Measurements from ENCODE around the gene METTL8.
"Not testable (repeated sequence)": the region's sequence is repeated elsewhere in the genome, so short reads cannot be mapped to it uniquely, and the experiment has no call there.

Gene METTL8

DNA sequence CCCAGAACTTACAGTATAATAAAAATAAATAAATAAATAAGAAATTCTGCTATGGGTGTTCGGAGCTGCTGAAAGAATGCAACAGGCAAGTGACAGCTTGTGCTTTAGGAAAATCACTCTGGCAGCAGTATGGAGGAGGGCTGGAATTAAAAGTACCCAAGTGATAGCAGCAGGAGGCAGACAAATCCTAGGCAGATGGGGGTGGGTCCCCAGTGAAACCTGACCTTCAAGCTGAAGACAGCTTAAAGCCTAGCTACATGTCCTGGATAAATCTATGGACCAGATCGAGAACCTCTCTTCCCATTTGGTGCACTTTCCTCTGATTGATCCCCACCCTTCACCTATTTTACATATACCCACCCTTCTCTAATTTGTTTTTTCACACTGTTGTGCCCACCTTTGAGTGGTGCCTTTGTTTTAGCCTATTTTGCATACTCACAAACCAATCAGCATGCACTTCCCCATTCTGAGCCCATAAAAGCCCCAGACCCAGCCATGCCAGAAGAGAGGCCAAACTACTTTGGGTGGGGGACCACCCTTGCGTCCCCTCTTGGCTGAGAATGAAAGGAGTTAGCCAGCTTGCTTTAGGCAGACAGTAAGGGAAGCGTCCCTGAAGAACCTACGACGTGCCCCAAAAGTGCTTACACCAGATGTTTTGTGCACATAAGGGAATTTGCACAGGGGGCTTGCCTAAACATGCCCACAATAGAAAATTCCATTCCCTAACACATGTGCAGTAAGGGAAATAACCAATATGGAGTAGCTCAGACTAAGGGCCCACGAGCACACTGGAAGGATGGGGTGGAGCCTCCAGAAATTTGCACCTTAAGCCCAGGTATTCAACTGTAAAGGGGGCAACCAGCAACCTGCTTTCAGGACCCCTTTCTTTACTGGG lies 3.0 kb downstream of the METTL8 start:
- TF ChIP-seq CTCF (conservative IDR thresholded peaks at IDR 0.05) (no peak), ZFX (IDR thresholded peaks at IDR 0.05) (no peak)
- no peak overlapping the region; the same call in 1 of the 2 replicates for H3K27ac ChIP-seq

GRCh38 chr2:171422710-171423495 lies 10.9 kb downstream of the METTL8 start:
- not testable (repeated sequence) for H3K27ac ChIP-seq

GRCh38 chr2:171420728-171421563 lies 12.8 kb downstream of the METTL8 start:
- no peak for TF ChIP-seq ZFX (IDR thresholded peaks at IDR 0.05)
- no peak for TF ChIP-seq CTCF (conservative IDR thresholded peaks at IDR 0.05)

DNA sequence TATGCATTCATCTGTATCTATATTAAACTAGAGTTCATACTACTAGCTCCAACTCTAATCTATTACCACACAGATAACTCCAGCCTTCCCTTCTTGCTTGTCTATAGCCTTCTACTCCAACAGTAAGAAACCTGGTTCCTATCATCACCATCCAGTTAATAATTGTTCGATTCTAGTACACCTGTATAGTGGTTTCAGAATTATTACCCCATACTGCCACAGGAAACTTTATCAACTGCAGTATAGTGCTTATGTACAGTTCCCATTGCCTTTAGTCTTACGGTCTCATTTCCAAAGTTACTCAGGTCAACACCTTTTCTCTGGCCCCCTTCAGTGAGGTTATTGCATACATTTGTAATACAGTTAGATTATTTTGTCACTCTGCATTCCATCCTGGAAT lies 14.5 kb downstream of the METTL8 start:
- no peak overlapping the region for H3K27ac ChIP-seq
- TF ChIP-seq ZFX (IDR thresholded peaks at IDR 0.05): no peak
- TF ChIP-seq CTCF (conservative IDR thresholded peaks at IDR 0.05): no peak

More at GRCh38 chr2:171420728-171421563, 12.8 kb downstream of the METTL8 start:
- H3K27ac ChIP-seq: no peak overlapping the region

DNA sequence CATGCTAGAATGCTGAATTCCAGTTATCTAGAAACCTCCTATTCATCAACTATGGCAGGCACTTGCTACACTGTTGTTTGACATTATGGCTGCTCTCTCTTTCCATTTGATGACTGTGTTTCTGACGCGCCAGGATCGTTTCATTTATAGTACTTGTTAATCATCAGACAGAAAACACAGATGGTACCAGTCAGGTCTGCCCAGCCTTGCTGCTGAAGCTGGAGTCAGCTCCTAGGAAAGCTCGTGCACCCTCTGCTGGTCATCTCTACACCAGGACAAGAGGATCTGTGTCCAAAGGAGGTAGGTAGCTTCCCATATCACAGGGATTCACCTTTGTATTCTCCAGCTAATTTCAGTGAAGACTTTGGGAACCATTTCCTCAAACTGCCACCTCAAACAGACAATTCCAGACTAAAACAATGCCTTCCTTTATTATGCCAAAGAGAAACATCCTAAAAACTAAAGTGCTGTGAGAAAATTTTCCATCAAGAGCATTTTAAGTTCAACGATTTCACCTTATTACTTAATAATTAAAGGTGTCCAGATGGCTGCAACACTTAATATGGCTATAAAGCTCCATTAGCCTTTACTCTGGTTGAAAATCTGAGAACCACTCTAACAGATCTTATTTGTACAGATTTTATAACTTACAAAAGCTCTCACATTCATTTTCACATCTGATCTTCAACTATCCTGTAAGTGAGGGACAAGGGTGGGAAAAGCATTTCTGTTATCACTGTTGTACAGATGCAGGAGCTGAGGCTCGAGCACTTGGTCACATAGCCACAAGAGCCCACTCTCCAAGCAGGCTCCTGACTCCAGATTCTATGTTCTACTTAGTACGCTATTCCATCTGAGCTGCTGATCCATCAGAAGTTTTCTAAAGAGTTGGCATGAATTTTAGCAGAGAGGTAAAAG lies 17.5 kb downstream of the METTL8 start:
- no peak overlapping the region for H3K27ac ChIP-seq
- TF ChIP-seq CTCF (conservative IDR thresholded peaks at IDR 0.05) (peak; percentile 91), ZFX (IDR thresholded peaks at IDR 0.05) (no peak)

GRCh38 chr2:171414645-171415044 lies 19.1 kb downstream of the METTL8 start:
- H3K27ac ChIP-seq: peak overlapping the region; percentile 12; the same call in 1 of the 2 replicates

- no peak overlapping the region for H3K27ac ChIP-seq
- no peak for TF ChIP-seq CTCF (conservative IDR thresholded peaks at IDR 0.05)
- TF ChIP-seq ZFX (IDR thresholded peaks at IDR 0.05): no peak
Measured at GRCh38 chr2:171412571-171413175, 21.1 kb downstream of the METTL8 start.
